Measurements from ENCODE around the gene SPOCK1. TPM values are rescaled to one million over a fixed set of nuclear protein-coding genes. Genes with fewer than 3 reads are reported as not detected.

Gene SPOCK1
- total RNA-seq, 1 experiment from 2014 or later = 0.27 TPM

GRCh38 chr5:137368651-137369050, 130.5 kb downstream of the SPOCK1 start:
- Histone ChIP-seq H3K4me1 (ENCODE audit: control insufficient read depth in 1 of 2, insufficient read depth in 2 of 2, low read length in 2 of 2) (no peaks in the 10 kb centered on the region), H3K27ac (ENCODE audit: low read depth, low read length) (no peak overlapping the region), H4K20me1 (ENCODE audit: insufficient read depth) (no peaks in the 10 kb centered on the region), H3K9me3 (ENCODE audit: control insufficient read depth in 1 of 2, insufficient read depth in 1 of 2, low read depth in 1 of 2, low read length in 2 of 2) (no peaks in the 10 kb centered on the region), H3K27me3 (ENCODE audit: insufficient read depth, low read length) (peaks cover 61% of the 10 kb centered on the region), H3K36me3 (ENCODE audit: control insufficient read depth in 1 of 2, insufficient read depth in 2 of 2, low read length in 2 of 2) (no peaks in the 10 kb centered on the region), H2AFZ (ENCODE audit: low read depth, low read length, poor library complexity, severe bottlenecking) (no peak overlapping the region), H3K4me3 (replicated peaks in 1 of 2; ENCODE audit: low read depth in 1 of 2, low read length in 2 of 2) (no peak overlapping the region), H3K9ac (ENCODE audit: low read length) (no peak overlapping the region), H3K9me2 (ENCODE audit: insufficient read depth) (no peaks in the 10 kb centered on the region), H3K4me2 (ENCODE audit: low read length) (no peak overlapping the region), H3K79me2 (ENCODE audit: insufficient read depth, low read length) (no peaks in the 10 kb centered on the region)
- BruUV-seq (replicated peaks) = no TSS peak
- ATAC-seq (no peak), DNase-seq (ENCODE audit: low read depth, low spot score) (no peak)
- ChIA-PET POLR2A (no interaction called here), CTCF (no interaction called here), RAD21 (ENCODE audit: low non-redundant PET in 1 of 2, low total read pairs in 2 of 2, uncharacterized antibody in 2 of 2, unreplicated experiment in 2 of 2) (no interaction called here)
- intact Hi-C loops (cut with micrococcal nuclease) = no loop called here
- TF ChIP-seq TCF7L2 (IDR thresholded peaks at IDR 0.05; ENCODE audit: borderline replicate concordance, extremely low read depth, insufficient read depth, insufficient read length) (no peak), EGR1 (IDR thresholded peaks at IDR 0.05; ENCODE audit: low read depth) (no peak), MAX (IDR thresholded peaks at IDR 0.05) (no peak), CEBPB (IDR thresholded peaks at IDR 0.05; ENCODE audit: low read depth) (no peak), JUND (IDR thresholded peaks at IDR 0.05) (no peak), ZNF274 (IDR thresholded peaks at IDR 0.05; ENCODE audit: low read depth, low read length) (no peak), ELF1 (IDR thresholded peaks at IDR 0.05; ENCODE audit: borderline replicate concordance, low read depth) (no peak), YY1 (IDR thresholded peaks at IDR 0.05; ENCODE audit: extremely low read depth, insufficient replicate concordance, low read depth, low read length) (no peak), SP1 (IDR thresholded peaks at IDR 0.05; ENCODE audit: low read depth) (no peak), ZBTB33 (IDR thresholded peaks at IDR 0.05; ENCODE audit: extremely low read depth, insufficient replicate concordance, low read length) (no peak), CBX3 (IDR thresholded peaks at IDR 0.05; ENCODE audit: low read depth) (no peak)

Measured in HCT116 (cell line).